Activated B cell treated with CpG ODN at 0.5 μM for 24 hours (primary cell): Measurements from ENCODE around the gene SLC35E2B. TPM values are rescaled to one million over a fixed set of nuclear protein-coding genes. Genes with fewer than 3 reads are reported as not detected.

ENCODE experiments used
- ATAC-seq: fragments of 200-7000 bp; cut with Tn5 transposase; one replicate; pipeline ENCODE4 v1.10.0; 2021; ENCODE audit warnings: low read depth, mild to moderate bottlenecking, moderate library complexity
- CTCF ChIA-PET: fragments of 350-600 bp; sonication (Branson Sonifier 250); formaldehyde crosslinking; loops from one replicate; lab custom pipeline; 2021; ENCODE audit warnings: antibody characterized with exemption; lab: Charles Lee
- POLR2A ChIA-PET: fragments of 350-600 bp; sonication (Branson Sonifier 250); formaldehyde crosslinking; loops from one replicate; lab custom pipeline; 2021; ENCODE audit warnings: antibody characterized with exemption; lab: Charles Lee
- DNase-seq: peaks from one replicate; pipeline ENCODE4 v3.0.0; 2022
- H3K27ac Mint-ChIP-seq: one replicate; pipeline ENCODE4 v1.8.0; 2020; ENCODE audit warnings: mixed read lengths
- H3K27me3 Mint-ChIP-seq: one replicate; pipeline ENCODE4 v1.8.0; 2021; ENCODE audit warnings: mixed read lengths
- H3K36me3 Mint-ChIP-seq: one replicate; pipeline ENCODE4 v1.8.0; 2021; ENCODE audit warnings: low read depth, mixed read lengths
- H3K4me1 Mint-ChIP-seq: one replicate; pipeline ENCODE4 v1.8.0; 2021; ENCODE audit warnings: mixed read lengths
- H3K4me3 Mint-ChIP-seq: one replicate; pipeline ENCODE4 v1.8.0; 2020; ENCODE audit warnings: mild to moderate bottlenecking, mixed read lengths
- H3K9me3 Mint-ChIP-seq: one replicate; pipeline ENCODE4 v1.8.0; 2020; ENCODE audit warnings: mixed read lengths
- intact Hi-C: fragments of 100-400 bp; cut with micrococcal nuclease; formaldehyde crosslinking; loops from one replicate; pipeline ENCODE4 v1.15.1; 2024
- total RNA-seq: library from RNA; stranded (reverse); gene quantifications from 2 replicates; pipeline ENCODE4 v1.2.3, GENCODE V29; 2022
- TF ChIP-seq, protein P1 (sequence below): fragments of 200-600 bp; IDR thresholded peaks from one replicate; pipeline ENCODE4 v1.8.0; 2022; ENCODE audit warnings: antibody characterized with exemption, mild to moderate bottlenecking

SLC35E2B gene
- total RNA-seq, 1 donor from 2014 or later = 54.7 TPM

- no peaks in the 10 kb centered on the region for H3K9me3 Mint-ChIP-seq
- no peaks in the 10 kb centered on the region for H3K36me3 Mint-ChIP-seq
- H3K27ac Mint-ChIP-seq = no peak overlapping the region
- ATAC-seq (no peak), DNase-seq (no peak)
- peaks cover 2% of the 10 kb centered on the region for H3K27me3 Mint-ChIP-seq
- POLR2A ChIA-PET = interaction anchor here (0.7 kb wide), 1 partner anchor 218 kb away, joined by 3 read pairs; no protein-coding TSS in a partner anchor
- intact Hi-C loops = no loop called here
- H3K4me1 Mint-ChIP-seq = peaks cover 2% of the 10 kb centered on the region
- TF ChIP-seq, protein P1, sequence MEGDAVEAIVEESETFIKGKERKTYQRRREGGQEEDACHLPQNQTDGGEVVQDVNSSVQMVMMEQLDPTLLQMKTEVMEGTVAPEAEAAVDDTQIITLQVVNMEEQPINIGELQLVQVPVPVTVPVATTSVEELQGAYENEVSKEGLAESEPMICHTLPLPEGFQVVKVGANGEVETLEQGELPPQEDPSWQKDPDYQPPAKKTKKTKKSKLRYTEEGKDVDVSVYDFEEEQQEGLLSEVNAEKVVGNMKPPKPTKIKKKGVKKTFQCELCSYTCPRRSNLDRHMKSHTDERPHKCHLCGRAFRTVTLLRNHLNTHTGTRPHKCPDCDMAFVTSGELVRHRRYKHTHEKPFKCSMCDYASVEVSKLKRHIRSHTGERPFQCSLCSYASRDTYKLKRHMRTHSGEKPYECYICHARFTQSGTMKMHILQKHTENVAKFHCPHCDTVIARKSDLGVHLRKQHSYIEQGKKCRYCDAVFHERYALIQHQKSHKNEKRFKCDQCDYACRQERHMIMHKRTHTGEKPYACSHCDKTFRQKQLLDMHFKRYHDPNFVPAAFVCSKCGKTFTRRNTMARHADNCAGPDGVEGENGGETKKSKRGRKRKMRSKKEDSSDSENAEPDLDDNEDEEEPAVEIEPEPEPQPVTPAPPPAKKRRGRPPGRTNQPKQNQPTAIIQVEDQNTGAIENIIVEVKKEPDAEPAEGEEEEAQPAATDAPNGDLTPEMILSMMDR = no peak
- CTCF ChIA-PET = no interaction called here
- no peak overlapping the region for H3K4me3 Mint-ChIP-seq
Measured at GRCh38 chr1:1625824-1626206, 66.8 kb downstream of the SLC35E2B start.

- CTCF ChIA-PET = no interaction called here
- H3K4me3 Mint-ChIP-seq = no peak overlapping the region
Measured at GRCh38 chr1:1625404-1625775, 67.2 kb downstream of the SLC35E2B start.

DNA sequence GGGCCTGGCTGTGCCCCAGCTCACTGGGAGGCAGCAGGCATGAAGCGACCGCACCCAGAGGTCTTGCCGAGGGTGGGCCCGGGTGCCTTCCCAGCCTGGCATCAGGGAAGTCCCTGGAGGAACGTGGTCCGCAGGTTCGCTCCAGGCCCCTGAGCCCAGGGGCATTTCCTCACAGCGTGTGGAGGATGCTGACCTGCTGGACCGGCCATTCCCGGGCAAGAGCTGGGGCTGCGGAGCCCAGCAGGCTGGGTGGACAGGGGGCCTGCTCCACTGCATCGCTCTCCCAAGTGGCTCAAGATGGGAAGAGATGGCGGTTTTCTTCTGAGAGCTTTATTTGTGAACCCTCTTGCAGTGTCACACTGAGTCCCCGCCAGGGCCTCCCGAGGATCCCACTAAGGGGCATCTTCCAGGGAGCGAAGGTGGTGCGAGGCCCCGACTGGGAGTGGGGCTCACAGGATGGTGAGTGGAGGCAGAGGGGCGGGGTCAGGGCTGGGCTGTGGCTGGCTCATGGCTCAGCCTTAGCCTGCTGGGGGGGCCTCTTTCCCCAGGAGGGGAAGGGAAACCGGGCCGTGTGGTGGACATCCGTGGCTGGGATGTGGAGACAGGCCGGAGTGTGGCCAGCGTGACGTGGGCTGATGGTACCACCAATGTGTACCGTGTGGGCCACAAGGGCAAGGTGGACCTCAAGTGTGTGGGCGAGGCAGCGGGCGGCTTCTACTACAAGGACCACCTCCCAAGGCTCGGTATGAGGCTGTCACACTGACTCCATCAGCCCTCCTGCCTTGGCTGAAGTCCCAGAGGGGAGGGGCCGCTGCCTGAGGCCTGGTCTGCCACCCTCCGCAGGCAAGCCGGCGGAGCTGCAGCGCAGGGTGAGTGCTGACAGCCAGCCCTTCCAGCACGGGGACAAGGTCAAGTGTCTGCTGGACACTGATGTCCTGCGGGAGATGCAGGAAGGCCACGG, 67.9 kb downstream of the SLC35E2B start:
- no peaks in the 10 kb centered on the region for H3K9me3 Mint-ChIP-seq
- DNase-seq = no peak
- ChIA-PET CTCF (no interaction called here), POLR2A (no interaction called here)
- intact Hi-C loops = no loop called here
- no peaks in the 10 kb centered on the region for H3K4me1 Mint-ChIP-seq
- TF ChIP-seq, protein P1 = no peak
- no peak overlapping the region for H3K4me3 Mint-ChIP-seq
- ATAC-seq = no peak
- no peak overlapping the region for H3K27ac Mint-ChIP-seq
- H3K27me3 Mint-ChIP-seq = no peaks in the 10 kb centered on the region
- no peaks in the 10 kb centered on the region for H3K36me3 Mint-ChIP-seq

More at GRCh38 chr1:1625404-1625775, 67.2 kb downstream of the SLC35E2B start:
- ATAC-seq = no peak
- POLR2A ChIA-PET = interaction anchor here (0.7 kb wide), 1 partner anchor 218 kb away, joined by 3 read pairs; no protein-coding TSS in a partner anchor
- Mint-ChIP-seq H3K4me1 (peaks cover 2% of the 10 kb centered on the region), H3K27me3 (peaks cover 2% of the 10 kb centered on the region), H3K36me3 (no peaks in the 10 kb centered on the region), H3K9me3 (no peaks in the 10 kb centered on the region), H3K27ac (no peak overlapping the region)
- TF ChIP-seq, protein P1 = no peak
- intact Hi-C loops = no loop called here
- no peak for DNase-seq

GRCh38 chr1:1623631-1624442, 68.8 kb downstream of the SLC35E2B start:
- H3K27me3 Mint-ChIP-seq = no peaks in the 10 kb centered on the region

More at GRCh38 chr1:1623631-1624442, 68.8 kb downstream of the SLC35E2B start:
- CTCF ChIA-PET = no interaction called here
- no peaks in the 10 kb centered on the region for H3K9me3 Mint-ChIP-seq
- H3K4me3 Mint-ChIP-seq = no peak overlapping the region
- peaks cover under 1% of the 10 kb centered on the region for H3K36me3 Mint-ChIP-seq
- POLR2A ChIA-PET = no interaction called here
- ATAC-seq (no peak), DNase-seq (no peak)
- TF ChIP-seq, protein P1 = no peak
- no peaks in the 10 kb centered on the region for H3K4me1 Mint-ChIP-seq
- H3K27ac Mint-ChIP-seq = no peak overlapping the region
- intact Hi-C loops = no loop called here
